ENCODE measurements around the gene ROBO1.

- TF ChIP-seq CTCF (IDR thresholded peaks at IDR 0.05), result no peak
- no peak for TF ChIP-seq POLR2A (IDR thresholded peaks at IDR 0.05)
These were observed 1005.7 kb downstream of the ROBO1 start for GRCh38 chr3:78762121-78762520.
